Amniotic stem cell (primary cell): ENCODE measurements around the gene GAS1.

ENCODE experiments used
- DNase-seq: peaks from one replicate; lab custom pipeline; 2025; lab: John Stamatoyannopoulos, UW

GAS1 gene

GRCh38 chr9:86925686-86926085 is 21.6 kb downstream of the GAS1 start:
- no peak for DNase-seq

- no peak for DNase-seq
These were observed 23.1 kb downstream of the GAS1 start for GRCh38 chr9:86924206-86924605.

DNA sequence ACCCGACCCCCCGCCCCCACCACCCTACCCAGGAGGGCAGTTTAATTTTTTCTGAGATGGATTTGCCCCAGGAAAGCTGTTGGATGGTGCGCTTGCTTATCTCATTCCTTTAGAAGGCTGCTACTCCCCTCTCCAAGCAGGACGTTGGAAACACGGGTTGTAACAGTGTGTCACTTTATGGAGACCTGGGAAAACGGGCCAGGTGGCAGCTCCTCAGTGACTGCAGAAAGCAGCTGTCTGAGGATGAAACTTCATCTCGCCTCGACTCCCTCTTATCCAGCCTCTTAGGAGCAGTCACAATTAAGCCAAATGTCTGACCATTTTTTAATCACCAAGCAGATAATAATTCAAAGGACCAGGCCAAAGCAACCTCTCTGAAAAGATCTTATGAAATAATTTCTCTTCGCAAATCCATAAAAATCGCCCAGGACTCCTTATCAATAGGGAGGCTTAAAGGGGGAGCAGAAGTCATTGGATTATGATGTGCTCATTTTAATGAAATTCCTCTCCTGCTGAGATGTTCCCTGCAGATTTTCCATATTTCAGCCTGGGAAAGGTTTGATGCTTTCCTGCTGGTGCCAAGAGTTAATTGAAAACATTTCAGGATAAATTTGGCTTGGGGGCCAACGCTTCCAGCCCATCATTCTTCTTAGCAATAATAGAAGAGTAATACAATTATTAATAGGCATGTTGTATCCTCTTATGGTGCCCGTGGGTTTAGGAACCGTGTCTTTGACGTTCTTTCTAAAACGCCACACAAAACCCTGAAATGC is 26.0 kb downstream of the GAS1 start:
- DNase-seq: no peak

DNA sequence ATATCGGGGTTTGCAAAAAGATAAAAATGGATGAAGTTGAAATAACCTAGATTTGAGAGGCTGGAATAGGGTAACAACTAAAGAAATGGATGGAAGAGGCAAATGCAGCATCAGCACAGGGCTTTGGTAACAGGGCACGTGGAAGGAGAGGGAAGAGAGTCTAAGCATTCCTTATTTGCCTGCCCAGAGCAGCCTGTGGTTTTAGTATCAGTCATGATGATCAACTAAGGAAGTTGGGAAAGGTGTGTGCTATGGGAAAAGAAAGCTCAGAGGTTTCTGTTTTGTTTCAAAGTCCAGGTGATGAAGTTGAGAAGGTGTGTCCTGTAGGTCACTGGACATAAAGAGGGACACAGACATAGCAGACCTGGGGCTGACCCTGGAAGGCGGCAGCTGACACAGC is 28.8 kb downstream of the GAS1 start:
- DNase-seq: no peak

GRCh38 chr9:86912210-86912609 is 35.1 kb downstream of the GAS1 start:
- no peak for DNase-seq

GRCh38 chr9:86909388-86909787 is 37.9 kb downstream of the GAS1 start:
- DNase-seq: peak; percentile 41

GRCh38 chr9:86908261-86908660 is 39.0 kb downstream of the GAS1 start:
- DNase-seq: no peak

GRCh38 chr9:86907346-86907745 is 40.0 kb downstream of the GAS1 start:
- no peak for DNase-seq

- no peak for DNase-seq
These were observed 43.6 kb downstream of the GAS1 start for GRCh38 chr9:86903734-86904085.

DNA sequence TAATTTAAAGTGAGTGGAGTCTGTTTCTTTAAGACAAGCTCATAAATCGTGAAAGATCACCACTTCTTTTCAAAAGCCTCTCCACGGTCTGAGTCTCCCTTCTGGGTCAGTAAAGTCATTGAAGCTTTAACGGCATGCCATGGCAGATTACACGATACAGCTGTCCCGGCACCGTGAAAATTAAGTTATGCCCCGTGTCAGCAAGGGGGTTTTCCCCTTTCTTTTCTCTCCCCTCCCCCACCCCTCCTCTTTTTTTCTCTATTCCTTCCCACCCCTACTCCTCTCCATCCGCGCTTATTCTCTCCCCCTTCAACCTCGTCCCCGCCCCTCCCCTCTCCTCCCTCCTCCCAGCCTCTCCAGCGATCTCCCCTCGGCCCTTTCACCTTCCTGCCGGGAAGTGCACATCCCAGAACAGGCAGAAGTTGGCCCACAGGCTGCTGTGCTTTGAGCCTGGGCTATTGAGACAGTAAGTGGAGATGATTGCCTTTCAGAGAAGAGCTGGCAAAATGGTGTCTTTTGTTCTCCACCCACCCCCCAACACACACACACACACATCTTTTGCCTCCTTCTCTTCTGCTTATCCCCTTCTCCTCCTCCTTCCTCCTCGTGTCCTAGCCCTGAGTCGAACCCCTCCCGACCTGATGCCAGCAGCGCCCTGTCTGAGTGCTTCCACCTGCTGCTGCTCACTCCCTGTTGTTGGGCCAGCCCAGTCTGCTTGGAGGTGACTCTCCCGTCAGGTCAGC is 44.1 kb downstream of the GAS1 start:
- DNase-seq: no peak

GRCh38 chr9:86902586-86902985 is 44.7 kb downstream of the GAS1 start:
- DNase-seq: no peak

DNA sequence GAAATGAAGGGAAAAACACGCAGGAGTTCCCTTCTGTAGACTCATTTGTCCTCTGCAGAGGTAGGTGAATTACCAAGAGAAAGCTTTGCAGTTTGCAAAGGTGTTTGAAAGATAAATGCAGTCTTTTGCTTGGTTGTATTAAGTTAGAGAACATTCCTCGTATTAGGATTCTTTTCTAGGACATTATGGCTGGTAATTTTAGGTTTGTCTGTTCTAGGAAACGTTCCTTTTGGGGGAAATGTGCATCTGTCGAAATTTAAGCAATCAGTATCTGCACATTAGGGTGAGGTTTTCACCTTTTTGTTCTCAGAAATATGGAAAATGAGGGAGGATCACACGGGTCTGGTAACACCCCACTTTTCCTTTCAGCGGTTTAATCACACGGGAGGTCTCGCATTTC is 45.1 kb downstream of the GAS1 start:
- no peak for DNase-seq

DNA sequence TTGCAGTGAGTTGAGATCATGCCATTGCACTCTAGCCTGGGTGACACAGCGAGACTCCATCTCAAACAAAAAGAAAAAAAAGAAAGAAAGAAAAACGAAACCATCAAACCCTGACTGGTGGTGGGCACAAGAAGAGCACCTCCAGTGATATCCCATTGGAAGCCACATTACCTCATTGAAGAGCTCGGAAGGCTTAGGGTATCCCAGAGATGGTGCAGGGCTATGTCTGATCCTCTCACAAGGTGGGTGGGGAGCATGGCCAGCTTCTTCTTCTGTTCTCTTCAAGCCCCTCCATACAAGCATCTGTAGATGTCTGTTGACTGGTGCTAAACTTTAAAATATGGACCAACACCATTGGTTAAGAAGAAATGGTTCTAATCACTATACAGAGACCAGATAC is 45.8 kb downstream of the GAS1 start:
- no peak for DNase-seq
